Measurements from ENCODE around the gene VAC14.
"Not testable (repeated sequence)": the region's sequence is repeated elsewhere in the genome, so short reads cannot be mapped to it uniquely, and the experiment has no call there.

The VAC14 gene

DNA sequence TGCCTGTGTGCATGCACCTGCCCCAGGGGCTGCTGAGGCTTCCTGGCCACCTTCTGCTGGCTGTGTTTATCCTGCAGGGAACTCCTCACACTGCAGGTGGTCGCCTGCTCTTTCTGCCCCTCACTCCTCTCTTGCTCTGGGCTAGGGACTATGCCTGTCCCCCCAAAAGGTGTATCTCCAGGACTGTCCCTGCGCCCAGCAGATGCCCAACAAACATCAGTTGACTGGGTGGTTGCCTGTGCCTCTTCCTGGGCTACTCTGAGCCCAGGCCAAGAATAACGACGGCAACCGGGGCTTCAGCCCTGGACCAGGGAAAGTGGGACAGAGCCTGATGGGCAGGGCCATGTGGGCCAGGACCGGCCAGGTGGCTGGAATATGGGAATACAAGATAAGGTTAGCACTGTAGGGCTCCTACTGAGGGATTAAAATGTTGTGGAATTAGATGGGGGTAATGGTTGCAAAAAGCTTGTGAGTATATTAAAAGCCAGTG lies 55.4 kb downstream of the VAC14 start:
- no peak for DNase-seq

DNA sequence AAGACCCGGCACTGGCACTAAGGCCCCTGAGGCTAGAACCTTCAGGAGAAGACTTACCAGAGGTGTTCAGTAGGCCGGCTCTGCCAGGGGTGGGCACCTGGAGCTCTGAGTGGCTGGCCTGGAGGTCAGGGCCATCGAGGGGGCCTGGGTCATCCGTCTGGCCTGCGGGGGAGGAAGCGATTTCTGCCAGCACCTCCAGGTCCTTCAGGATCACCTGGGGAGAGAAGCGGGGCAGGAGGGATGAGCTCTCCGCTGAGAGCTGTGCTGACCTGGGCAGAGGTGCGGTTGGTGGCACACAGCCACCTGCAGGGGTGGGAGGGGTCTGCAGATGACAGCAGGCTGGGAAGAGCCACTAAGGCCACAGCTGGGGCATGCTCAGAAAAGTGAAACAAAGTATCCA lies 56.6 kb downstream of the VAC14 start:
- no peak for DNase-seq

DNA sequence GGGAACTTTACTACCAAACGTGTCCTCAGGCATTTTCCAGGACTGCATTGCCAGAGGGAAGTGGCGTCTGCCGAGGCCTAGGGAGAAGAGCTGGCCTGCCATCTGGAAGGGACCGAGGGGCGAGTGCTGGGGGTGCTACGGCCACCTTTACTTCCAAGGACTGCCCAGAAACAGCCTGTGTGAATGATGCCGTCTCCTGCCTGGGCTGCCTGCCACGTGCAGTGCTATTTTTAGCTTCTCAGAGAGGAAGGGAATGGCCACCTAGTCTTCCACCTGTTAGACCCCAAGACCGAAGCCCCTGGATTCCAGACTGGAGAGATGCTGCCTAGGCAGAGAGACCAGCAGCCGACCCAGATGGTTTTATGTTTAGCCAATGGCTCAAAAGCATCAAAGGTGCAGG lies 57.2 kb downstream of the VAC14 start:
- DNase-seq = no peak

DNA sequence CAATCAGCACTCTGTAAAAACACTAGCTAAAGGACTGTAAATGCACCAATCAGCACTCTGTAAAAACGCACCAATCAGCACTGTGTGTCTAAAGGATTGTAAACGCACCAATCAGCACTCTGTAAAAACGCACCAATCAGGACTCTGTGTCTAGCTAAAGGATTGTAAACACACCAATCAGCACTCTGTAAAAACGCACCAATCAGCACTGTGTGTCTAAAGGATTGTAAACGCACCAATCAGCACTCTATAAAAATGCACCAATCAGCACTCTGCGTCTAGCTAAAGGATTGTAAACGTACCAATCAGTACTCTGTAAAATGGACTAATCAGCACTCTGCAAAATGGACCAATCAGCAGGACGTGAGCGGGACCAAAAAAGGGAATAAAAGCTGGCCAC lies 58.0 kb downstream of the VAC14 start:
- not testable (repeated sequence) for DNase-seq

DNA sequence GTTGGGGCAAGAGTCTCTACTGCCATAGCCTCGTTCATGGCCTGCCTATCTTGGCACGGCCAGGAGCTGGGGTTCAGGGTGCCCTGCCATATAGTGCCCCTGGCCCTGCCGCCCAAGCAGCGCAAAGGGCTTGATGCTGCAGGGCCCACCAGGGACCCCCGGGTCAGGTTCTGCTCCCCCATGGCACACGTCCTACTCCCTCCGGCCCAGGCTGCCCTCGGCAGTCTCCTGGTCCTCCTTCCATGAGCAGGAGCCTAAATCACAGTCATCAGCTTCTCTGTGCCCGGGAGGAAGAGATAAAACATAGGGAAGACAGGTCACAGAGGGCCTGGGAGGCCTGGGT lies 59.2 kb downstream of the VAC14 start:
- DNase-seq = no peak

DNA sequence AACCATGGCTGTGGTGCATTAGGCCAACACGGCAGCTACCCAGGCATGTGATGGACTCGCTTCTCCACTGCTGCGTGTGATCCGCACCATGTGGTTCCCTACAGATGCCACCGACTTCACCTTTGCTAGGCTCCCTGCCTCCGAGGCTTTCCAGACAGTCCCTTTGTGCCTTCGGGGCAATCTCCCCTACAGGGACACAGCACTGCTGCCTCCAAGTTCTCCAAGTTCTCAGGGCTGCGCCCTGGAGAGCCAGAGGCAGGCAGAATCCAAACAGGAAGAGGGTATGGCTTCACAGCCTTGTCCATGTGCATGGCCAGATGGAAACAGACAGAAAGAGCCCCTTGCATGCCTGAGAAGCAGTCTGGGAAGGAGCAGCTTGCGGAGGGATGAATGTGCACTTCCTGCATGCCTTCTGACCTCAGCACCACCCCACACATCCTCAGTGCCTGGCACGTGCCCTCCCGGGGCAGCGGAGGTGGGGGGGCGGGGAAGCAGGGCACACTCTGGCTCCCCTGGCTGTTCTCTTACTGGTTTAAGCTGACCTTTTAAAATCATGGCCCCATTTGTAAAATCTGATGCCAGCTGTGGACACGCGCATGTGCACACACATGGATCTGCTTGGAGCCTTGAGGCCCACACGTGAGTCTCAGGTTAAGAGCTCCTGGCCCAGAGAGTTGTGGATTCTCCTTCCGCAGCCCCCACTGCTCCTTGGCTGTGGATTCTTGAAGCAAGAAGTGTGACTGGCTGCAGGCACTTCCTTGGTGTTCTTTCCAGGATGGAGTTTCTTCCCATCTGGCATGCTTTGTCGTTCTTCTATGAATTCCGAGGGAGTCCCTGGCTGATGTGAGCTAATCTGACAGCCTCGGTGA lies 59.8 kb downstream of the VAC14 start:
- peak; percentile 30 for DNase-seq

DNA sequence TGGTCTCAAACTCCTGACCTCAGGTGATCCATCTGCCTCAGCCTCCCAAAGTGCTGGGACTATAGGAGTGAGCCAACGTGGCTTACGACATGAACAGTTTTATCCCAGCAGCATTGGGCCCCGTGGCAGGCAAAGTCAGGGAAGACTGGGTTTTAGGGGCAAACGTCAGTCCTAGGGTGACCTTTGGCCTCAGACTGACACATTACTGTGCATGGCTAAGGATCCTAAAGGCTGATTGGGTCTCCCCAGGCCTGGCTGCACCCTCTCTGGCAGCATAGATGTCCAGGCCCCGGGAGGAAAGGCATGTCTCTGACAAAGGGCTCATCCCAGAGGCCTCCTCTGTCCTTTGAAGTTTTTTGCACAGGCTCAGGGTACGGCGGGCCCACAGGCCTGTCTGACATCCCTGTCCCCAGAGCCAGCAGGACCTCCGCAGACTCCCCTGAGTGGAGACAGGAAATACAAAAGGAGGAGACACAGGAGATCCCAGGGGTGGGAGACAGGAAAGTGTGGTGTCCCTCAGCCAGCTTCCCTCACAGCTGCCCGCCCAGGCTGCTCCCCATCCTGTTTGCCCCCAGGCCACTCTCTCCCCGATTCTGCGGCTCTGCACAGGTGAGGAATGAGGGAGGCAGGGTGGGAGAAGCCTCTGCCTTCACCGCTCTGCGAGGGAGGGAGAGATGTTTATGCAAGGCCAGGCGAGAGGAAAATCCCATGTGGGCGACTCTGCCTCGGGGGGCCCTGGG lies 60.6 kb downstream of the VAC14 start:
- no peak for DNase-seq

DNA sequence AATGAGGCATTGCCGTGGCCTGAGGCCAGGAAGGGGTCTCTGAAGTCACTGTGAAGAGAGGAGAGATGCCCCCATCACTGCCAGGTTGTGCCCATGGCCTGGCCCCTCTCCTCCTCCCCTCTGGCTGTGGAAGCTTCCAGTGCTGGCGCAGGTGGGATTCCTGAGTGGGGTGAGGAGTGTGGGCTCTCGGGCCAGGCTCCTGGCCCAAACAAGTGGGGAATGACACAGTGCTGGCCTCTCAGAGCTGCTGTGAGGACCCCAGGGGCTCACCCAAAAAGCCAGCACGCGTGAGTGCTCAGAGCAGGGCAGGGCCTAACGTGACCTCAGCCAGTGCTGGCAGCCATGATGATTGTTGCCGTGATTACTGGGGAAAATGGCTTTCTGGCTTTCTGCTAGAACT lies 61.6 kb downstream of the VAC14 start:
- DNase-seq = no peak

DNA sequence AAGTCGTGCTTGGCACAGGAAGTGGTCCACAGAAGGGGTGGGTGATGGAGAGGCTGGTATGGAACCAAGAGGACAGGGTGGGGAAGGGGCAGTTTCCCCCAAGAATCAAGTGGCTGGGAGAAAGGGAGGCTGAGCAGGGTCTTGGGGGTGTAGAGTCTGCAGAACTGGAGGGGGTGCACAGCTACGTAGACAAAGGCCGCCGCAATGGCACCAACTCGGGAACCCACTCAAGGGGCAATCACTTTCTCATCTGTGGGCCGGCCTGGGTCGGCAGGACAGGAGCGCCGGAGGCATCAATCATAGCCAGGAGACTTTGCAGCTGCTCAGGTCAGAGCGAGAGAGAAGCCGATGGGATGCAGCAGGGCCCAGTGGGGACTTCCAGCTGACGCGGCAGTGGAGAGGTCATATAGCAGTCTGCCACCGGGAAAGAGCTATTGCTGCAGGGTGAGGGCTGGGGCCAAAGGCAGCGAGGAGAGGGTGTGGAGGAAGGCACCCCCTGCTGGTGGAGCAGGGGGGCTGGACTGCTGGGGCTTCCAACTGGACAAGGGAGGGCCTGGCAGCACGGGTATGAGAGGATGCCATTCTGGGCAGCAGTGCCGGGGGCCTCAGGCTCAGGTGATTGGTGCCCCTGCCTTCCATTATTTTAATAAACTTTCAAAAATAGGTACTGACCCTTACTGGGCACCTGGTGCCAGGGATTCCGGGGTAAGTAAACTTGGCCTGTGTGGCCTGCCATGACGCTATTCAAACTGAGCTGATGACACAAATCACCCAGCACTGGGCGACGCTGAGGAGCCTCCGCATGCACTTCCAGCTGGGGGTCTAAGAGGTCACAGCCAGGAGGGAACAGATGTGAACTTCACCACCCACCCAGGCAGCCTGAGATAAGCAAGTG lies 62.6 kb downstream of the VAC14 start:
- DNase-seq = peak; percentile 49

DNA sequence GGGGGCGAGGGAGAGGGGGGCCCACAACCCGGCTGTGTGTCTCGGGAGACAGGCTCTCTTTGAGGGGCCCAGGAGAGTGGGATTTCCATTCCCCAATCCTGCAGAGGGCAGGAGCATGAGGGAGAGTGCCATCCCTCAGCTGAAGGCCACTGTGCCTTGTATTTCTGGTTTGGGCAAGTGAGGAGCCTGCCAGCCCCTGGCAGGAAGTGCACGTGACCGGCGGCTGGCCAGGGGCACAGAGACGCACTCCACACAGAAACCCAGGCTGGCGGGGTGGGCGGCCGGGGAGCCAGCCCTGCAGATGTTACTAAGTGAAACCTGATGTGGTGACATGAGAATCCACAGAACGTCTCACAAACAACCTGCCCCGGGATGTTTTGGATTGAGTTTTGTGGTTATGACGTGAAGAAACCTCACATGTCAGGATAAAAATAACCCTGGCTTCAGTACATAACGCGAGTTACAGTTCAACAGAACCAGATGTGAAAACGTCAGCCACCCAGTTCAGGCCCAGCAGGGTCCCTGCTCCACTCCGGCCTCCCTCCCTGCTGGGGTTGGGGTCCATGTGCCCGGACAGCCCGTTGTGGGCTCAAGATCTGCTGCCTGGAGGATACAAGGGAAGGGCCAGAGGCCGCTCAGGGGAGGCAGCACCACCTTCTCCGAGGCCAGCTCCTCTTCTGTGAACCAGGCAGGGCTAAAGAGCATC lies 63.4 kb downstream of the VAC14 start:
- DNase-seq = peak; percentile 48

DNA sequence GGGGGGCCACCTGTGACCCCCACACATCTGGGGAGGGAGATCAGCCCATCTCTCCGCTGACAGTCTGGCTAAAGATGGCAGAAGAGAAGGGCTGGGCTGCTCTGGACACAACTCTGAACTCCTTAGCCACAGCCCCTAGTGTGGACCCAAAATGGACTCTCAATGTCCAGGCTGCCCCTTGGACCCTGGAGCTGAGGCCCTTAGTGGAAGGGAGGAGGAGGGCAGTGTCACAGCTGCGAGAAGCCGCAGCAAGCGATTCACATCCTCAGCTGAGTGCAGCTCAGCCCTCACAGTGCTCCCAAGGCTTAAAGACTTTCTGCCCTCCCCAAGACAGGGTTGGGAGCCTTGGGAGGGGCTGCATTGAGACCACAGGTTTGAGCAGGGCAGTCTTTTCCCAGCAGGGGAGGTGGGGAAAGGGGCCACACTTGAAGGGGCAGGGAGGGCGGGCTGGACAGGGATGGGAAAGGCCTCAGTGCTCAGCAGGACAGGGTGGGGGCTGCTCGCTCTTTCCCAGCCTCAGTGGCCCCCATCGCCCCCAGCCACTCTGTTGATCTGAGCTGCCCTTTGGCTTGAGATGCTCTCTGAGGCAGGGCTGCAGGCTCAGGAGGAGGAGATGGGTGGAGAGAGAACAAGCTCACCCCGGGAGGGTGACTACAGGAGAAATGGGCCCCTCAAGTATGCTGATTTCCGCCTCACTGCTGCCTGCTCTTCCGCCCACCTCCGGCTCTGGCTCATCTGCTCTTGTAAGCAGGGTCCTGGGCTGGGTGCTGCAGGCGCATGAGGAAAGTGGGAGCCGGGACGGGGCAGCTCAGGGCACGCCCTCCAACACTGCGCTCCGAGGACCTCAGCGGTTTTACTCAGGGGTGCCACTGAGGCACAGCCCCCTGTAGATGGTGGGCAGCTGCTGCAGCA lies 64.2 kb downstream of the VAC14 start:
- DNase-seq = no peak

DNA sequence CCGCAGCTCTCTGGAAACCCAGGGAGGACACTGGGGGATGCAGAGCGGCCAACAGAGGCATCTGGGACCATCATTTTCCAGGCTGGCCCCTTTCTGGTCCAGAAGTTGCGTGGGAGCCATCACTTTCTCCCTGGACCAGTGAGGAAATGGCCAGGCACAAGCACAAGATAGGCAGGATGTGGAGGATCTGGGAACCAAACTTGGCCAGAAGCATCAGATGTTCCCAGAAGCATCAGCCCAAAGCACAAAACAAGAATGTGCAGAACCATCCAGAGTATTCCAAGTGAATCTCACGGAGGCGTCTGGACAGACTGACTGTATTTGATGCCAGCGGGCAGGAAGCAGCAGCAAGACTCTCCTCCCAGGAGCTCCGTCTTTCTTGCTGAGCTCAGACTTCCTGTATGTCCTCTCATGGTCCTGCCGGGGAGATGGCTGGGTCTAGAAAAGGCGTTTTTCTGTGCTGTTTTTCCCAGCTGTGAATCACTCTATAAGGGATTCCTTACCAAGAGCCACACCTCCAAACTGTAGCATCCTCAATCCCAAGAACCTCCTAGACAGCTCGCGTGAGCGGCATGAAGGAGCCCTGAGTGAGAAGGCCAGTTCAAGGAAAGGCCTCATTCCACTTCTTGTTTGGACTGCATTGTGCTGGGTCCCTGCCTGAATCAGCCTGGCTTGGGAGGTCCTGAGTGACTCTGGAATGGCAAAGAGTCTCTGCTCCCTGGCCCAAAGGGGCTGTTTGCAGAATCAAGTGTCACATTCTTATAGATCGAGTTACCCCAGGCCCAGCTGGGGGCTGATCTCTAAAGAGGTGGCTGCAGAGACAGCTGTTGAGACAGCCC lies 65.6 kb downstream of the VAC14 start:
- DNase-seq = no peak

DNA sequence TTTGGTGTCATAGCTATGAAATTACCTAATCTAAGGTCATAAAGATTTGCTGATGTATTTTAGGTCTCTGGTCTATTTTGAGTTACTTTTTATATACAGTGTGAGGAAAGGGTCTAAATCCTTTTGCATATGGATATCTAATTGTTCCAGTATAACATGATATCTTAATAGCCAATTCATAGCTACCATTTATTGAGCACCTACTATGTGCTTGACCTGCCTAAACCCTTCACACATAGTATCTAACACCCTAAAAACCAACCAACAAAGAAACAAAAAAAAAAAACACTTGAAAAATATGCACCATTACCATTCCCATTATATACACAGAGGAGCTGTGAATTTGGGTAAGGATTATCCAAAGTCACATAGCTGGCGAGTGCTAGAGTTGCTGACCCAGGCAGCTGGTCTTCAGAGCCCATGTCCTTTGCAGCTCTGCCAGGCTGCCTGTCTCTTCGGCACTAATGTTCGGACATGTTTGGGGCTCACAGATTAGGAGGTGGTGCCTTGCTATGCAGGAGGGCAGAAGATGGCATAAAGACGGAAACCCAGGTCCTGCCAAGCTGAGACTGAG lies 66.3 kb downstream of the VAC14 start:
- DNase-seq = no peak

DNA sequence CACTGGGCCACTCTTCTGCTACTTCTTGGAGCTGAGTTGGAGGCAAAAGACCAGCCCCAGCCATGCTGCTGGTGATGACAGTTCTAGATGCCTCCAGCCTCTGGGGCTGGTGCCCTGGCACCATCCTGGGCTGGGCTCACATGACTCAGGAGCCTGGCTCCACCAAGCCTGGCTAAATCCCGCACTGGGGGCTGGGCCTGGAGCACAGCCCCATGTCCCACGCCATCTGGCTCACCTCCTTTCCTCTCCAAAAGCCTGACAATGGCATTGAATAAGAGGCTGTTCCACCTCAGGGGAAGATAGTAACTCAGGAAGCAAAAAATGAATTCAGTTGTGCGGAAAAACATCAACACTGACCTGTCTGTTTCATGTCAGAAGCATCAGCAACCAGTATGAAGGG lies 70.0 kb downstream of the VAC14 start:
- no peak for DNase-seq

DNA sequence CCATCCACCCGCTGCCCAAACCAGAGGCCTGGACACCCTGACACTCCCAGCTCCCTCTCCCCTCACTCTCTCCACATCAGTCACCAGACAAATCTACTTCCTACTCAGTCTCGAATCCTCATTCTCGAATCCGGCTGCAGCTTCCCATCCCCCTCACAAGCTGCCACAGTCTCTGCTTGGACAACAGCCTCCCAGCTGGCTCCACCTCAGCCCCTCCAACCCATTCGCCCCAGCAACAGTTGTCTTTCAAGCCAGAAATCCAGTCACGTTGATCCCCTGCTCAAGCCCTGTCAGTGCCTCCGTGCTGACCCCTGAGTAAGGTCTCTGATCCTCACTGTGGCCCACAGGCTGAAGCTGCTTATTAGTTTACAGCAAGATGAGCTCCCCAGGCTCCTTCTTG lies 70.9 kb downstream of the VAC14 start:
- DNase-seq = no peak

DNA sequence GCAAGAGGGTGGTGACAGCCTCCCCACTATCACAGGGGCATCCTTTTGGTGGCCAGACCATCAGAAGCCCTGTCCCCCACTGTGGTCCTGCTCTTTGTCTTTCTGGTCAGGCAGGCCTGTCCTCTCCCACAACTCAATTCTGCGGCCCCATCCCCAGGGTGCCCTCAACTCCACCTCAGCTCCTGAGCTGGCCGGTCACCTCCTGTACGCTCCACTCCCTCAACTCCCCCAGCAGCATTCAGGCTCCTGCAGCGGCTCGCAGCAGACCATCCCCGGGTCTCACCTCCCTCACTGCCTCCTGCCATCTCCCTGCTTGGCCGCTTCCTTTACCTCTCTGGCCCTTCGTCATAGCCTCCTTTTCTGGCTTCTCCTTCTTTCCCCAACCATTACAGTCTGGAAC lies 71.7 kb downstream of the VAC14 start:
- no peak for DNase-seq

DNA sequence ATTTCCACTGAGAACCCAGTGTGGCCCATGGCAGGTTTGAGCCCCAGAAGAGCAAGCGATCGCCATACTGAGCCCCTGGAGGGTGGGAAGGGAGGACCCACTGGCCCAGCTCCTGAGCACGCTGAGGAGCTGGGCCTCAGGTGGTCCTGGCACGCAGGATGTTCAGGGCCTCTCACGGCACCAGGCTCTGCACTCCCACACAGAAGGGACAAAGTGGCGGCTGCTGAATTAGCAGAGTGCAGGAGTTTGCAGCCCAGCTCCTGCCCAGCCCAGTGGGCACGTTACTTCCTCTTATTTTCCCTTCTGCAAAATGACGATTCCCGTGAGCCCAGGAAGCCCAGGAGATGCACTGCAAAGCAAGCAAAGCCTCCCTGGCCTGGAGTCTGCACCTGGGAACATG lies 72.8 kb downstream of the VAC14 start:
- DNase-seq = no peak

DNA sequence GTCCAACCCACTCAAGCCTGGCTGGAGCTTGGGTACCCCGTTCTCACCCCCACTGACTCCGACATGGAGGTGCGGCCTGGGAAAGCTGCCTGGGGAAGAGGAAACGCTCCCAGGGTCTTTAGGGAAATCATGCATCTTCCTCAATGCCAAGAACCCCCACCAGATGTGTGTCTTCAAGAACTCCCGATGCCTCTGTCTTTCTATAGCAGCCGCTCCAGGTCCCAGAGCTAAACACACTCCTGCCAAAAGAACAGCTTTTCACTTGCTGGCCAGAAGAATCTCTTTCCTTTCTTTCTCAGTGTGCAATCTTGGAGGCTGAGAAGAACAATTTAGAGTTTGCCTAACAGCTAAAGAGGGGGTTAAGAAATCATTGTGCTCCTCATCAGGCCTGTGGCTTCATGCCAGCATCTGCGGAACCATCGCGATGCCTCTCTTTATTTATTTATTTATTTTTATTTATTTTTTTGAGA lies 74.0 kb downstream of the VAC14 start:
- no peak for DNase-seq
